GM12892 (cell line): Measurements from ENCODE around the gene ADSL.

Source experiments
- POLR2A ChIP-seq: IDR thresholded peaks from 2 replicates; pipeline ENCODE4 v1.6.1; 2011; ENCODE audit warnings: low read depth, low read length, control low read depth
- POLR2AphosphoS5 ChIP-seq: IDR thresholded peaks from 2 replicates; pipeline ENCODE4 v1.6.1; 2011; ENCODE audit warnings: low read depth, low read length, control low read depth

- TF ChIP-seq POLR2AphosphoS5 (no peak), POLR2A (no peak)
Observed at GRCh38 chr22:40403141-40403540, 56.8 kb downstream of the ADSL start.
